GM06990 (cell line): Measurements from ENCODE around the gene SMPD1.

Experiments
- DNase-seq: peaks from one replicate; pipeline ENCODE4 v3.0.0-alpha.2; 2011; ENCODE audit not compliant: insufficient read length; ENCODE audit errors: extremely low read depth
- H3K27me3 ChIP-seq: replicated peaks from 2 replicates; pipeline ENCODE4 v1.6.0; 2011; ENCODE audit warnings: low read length; ENCODE audit not compliant: control insufficient read depth, insufficient read depth
- H3K36me3 ChIP-seq: 2 replicates; pipeline ENCODE4 v1.5.1; 2011; ENCODE audit warnings: low read length; ENCODE audit not compliant: control insufficient read depth, insufficient read depth
- H3K4me3 ChIP-seq: replicated peaks from 2 replicates; pipeline ENCODE4 v1.5.1; 2011; ENCODE audit warnings: low read depth, mild to moderate bottlenecking, control low read depth, low read length
- CTCF ChIP-seq: IDR thresholded peaks from 2 replicates; pipeline ENCODE4 v1.5.1; 2011; ENCODE audit warnings: low read length, control low read depth, mild to moderate bottlenecking, inconsistent platforms; ENCODE audit not compliant: insufficient read depth, poor library complexity, severe bottlenecking

SMPD1 gene

GRCh38 chr11:6411594-6412031, 21.3 kb downstream of the SMPD1 start:
- DNase-seq = no peak
- H3K36me3 ChIP-seq = no peaks in the 10 kb centered on the region
- no peak overlapping the region for H3K4me3 ChIP-seq
- no peak for TF ChIP-seq CTCF
- H3K27me3 ChIP-seq = no peaks in the 10 kb centered on the region; the same call in 1 of the 2 replicates

- no peak for TF ChIP-seq CTCF
- Histone ChIP-seq H3K4me3 (no peak overlapping the region), H3K27me3 (peaks cover 2% of the 10 kb centered on the region), H3K36me3 (no peaks in the 10 kb centered on the region)
- DNase-seq = no peak
These were observed 23.5 kb downstream of the SMPD1 start for GRCh38 chr11:6413791-6414201.

- H3K4me3 ChIP-seq = no peak overlapping the region
- no peak for TF ChIP-seq CTCF
- no peaks in the 10 kb centered on the region for H3K36me3 ChIP-seq
- peaks cover 2% of the 10 kb centered on the region for H3K27me3 ChIP-seq
- no peak for DNase-seq
These were observed 24.6 kb downstream of the SMPD1 start for GRCh38 chr11:6414874-6415328.

GRCh38 chr11:6415797-6416196, 25.5 kb downstream of the SMPD1 start:
- no peaks in the 10 kb centered on the region for H3K36me3 ChIP-seq
- no peak for DNase-seq
- TF ChIP-seq CTCF = no peak
- no peak overlapping the region for H3K4me3 ChIP-seq
- H3K27me3 ChIP-seq = peaks cover 2% of the 10 kb centered on the region

GRCh38 chr11:6417907-6418556, 27.8 kb downstream of the SMPD1 start:
- no peak overlapping the region for H3K4me3 ChIP-seq
- TF ChIP-seq CTCF = no peak
- H3K36me3 ChIP-seq = no peaks in the 10 kb centered on the region
- peaks cover 2% of the 10 kb centered on the region for H3K27me3 ChIP-seq
- DNase-seq = no peak
